ENCODE measurements around the gene ACOXL.
A peak's percentile ranks its signal among the peaks of the same experiment; 100 is the strongest.
"Not testable (repeated sequence)": the region's sequence is repeated elsewhere in the genome, so short reads cannot be mapped to it uniquely, and the experiment has no call there.

The ACOXL gene

DNA sequence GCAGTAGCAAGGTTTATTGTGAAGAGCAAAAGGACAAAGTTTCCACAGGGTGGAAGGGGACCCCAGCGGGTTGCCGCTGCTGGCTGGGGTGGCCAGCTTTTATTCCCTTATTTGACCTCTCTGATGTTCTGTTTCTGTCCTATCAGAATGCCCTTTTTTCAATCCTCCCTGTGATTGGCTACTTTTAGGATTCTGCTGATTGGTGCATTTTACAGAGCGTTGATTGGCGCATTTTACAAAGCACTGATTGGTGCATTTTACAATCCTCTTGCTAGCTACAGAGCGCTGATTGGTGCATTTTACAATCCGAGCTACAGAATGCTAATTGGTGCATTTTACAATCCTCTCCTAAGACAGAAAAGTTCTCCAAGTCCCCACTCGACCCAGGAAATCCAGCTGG is 123.5 kb downstream of the ACOXL start:
- not testable (repeated sequence) for DNase-seq (ENCODE audit: low read depth in 2 of 2)

DNA sequence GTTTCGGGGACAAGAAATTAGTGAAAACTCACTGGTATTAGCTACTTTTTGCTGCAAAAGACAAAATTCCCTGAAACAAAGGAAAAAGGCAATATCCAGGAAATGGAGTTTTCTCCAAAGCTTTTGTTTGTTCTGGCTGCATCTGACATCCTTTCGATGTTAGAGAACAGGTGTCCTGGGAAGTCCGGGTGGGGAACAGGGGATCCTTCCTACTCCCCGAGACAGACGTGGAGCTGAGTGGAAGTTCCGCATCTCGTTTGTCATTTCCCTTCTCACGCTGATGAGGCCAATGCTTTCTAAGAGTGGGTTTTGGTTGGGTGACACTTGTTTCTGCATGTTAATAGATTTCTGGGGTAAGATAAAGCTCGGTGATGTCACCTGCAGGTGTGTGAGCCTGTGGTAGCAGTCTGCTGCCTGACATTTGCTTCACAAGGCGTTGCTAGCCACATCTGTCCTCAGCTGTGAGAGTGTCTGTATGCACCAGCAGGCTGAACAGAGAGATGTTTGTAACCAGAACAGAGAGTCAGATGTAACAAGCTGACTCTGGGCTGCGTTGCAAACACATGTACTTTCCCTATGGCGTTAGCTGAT is 125.9 kb downstream of the ACOXL start:
- DNase-seq (ENCODE audit: low read depth in 2 of 2), result peak; percentile 59 to 72

DNA sequence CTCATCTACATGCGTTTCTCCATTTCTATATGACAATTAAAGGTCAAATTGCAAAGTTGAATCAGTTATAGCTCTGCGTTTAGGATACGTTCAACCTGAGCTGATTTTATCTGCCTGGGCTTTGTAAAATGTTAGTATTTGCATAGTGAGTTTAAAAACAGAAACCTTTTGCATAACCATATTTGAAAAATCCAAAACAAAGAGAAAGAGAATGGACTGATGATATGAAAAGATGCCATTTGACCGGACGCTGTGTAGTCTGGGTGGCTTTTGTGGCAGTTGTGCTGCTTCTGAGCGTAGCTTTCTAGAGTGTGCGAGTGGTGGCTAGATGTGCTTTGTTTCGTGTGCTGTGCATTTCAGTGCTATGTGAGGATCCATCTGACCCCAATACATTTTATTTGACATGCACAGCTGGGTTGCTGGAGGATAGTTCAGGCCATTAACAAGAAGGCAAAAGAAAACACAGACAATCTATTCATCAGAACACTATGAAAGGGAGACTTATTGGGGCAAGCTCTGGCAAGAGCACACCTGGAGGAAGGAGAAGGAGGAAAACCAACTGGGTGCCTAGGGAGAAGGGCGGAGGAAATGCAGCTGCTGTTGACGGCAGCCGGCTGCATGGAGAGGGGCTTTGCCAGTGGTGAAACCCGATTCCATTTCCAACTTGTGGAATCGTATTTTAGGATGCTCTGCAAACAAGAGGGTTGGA is 126.8 kb downstream of the ACOXL start:
- no peak for DNase-seq (ENCODE audit: low read depth in 2 of 2)

DNA sequence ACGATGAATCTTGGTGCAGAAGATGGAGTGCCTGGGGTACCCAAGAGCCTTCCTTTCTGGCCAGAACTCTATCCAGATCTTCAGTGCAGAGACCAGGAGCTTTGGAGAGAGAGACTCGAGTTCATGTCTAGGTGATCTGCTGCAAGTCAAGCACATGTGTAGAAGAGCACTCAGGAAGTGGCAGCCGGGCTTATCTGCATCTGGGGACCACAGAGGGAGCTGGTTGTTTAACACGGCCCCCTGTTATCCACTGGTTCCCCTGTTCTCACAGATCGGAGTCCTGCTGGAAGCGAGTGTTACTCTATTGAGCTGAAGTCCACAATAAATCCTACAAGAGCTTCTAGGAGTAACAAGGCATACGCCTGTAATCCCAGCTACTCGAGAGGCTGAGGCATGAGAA is 128.3 kb downstream of the ACOXL start:
- no peak for DNase-seq (ENCODE audit: low read depth in 2 of 2)

DNA sequence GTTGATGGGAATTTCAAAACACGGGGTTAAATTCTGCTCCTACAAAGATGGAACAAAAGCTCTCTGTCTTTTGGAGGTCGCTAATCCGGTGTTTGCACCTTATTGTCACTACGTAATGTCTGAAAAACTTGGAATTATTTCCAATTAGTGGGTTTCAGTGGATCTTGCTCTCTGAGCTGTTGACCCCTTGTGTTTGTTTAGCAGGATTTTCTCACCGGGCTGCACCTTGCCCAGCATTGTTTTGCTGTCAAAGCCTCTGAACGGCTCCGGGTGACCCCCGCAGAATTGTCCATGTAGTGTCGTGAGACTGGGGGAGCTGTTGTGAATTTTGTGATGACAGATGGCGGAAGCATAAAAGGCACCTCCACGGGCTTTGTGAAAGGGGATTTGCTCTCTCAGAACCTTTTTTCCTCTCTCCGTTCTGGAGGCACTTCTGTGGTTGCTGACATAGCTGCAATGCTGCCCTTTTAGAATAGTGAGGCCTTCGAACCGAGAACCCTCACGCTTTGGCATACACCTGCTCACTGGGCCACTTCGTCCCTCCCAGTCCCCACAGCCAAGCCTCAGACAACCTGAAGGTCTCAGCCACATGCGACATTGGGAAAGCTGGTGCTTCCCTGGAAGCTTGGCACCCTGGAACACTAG is 129.4 kb downstream of the ACOXL start:
- no peak for DNase-seq (ENCODE audit: low read depth in 2 of 2)

DNA sequence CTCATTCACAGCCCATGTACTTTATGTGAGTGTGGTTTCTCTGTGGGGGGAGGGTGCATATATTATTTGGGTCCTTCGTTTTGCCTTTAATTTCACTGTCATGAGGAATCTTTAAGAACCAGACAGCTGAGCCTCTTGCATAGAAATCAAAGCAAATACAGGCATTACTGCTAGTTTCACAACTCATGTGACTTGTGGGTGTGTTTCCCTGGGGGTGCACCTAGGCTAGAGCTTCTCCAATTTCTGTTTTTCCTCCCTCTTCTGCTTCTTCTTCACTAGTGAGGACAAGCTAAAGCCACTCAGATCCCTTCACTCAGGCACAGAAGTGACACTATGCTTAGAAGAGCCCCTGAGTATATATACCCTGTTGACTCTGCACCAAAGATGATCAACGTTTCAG is 131.4 kb downstream of the ACOXL start:
- DNase-seq (ENCODE audit: low read depth in 2 of 2), result no peak

DNA sequence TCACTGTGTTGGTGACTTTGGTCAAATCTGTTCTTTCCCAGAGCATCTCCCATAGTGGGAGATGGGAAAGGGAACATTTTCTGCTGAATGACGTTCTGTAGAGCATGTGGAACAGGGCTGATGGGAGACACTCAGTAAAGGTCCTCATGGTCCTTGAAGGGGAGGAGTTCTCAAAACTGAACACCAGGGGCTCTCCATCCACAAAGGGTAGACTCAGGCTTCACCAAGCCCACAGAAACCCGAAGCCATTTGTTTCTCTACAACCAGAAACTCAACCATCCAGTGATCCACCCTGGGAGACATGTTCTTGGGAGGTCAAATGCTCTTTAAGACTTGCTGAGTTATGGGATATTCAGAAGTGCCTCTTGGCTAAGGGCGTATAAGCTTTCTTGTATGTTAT is 131.8 kb downstream of the ACOXL start:
- no peak for DNase-seq (ENCODE audit: low read depth in 2 of 2)

DNA sequence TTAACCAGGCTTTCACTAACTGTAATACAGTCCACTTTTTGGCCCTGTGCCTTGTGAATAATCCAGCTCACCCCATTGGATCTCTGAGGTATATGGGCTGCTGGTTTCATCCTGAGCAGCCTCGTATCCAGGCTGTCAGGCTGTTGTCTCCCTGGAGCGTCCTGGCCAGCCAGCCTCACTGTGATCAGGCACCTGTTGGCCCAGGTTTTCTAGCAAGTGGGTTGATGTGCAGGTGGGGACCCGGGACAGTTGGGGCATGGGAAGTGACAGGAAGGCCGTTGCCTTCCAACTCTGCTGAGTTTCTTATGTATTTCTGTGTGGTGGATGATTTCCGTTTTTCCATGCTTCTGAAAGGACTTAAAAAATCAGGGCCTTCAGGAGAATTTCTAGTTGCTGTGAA is 132.4 kb downstream of the ACOXL start:
- DNase-seq (ENCODE audit: low read depth in 2 of 2), result no peak

DNA sequence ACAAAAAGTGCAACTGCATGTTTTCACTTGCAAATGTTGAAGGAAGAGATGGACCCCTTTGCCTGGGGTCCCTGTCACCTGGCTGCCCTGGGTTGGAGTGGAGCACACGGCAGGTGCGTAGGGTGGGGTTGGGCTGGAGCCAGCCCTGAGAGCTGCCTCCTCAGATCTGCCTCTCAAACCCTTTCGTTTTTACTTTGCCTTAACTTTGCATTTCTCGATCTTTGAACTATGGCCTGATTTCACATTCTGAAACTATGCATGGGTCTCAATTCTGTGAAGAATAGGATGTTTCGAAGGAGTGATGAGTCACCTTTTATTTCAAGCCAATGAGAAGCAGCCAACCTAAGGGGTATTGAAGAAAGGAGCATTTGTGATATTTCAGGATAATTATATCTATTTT is 132.8 kb downstream of the ACOXL start:
- no peak for DNase-seq (ENCODE audit: low read depth in 2 of 2)

DNA sequence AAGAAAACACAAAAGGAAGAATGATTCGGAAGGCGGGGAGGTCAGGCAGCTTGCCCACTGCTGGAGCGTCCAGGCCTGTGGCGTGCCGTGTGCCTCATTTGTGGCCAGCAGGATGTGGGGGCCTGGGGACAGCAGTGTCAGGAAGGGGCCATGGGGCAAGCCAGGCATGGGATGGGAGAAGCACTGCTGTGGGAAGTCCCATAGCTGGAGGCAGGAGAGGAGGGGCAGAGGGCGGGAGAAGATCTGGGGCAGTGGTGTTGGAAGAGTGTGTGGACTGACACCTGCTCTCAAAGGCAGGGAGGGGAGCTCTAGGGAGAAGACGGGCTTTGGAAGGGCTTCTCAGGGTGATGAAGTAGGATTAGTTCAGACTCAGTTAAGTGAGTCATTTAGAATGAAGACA is 133.7 kb downstream of the ACOXL start:
- DNase-seq (ENCODE audit: low read depth in 2 of 2), result no peak

DNA sequence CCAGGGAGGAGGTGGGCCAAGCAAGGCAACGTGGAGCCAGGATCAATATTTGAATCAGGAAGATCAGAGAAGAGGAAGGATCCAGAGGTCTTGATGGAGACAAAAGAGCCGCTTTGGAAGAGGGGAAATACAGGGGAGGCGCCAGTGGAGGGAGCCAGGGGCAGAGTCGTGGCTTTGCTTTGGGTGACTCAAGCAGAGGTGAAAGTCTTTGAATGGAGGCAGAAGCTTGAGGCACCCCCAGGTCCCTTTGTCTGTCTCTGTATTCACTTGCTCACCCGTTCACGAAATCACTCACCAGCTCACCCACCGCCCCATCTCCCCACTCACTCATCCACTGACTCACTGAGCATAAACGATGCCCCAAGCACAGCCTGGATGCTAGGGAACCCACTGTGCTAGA is 134.1 kb downstream of the ACOXL start:
- DNase-seq (ENCODE audit: low read depth in 2 of 2), result no peak

DNA sequence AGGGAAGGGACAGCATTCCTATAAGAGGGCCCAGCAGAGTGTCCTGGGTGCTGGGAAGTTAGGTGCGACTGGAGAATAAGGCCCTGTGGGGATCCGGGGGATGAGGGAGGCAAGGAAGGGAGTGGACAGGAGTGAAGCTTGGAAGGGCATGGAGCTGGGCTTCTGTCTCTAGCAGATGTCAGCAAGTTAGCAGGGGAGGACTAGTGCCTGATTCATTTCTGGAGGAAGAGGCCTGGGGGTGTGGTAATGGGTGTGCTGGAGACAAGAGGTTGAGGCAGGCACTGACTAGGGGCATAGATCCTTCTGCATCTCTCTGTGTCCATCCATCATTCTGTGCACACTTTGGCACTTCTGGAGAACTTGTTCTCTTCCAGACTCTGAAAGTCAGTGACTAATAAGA is 134.7 kb downstream of the ACOXL start:
- no peak for DNase-seq (ENCODE audit: low read depth in 2 of 2)

DNA sequence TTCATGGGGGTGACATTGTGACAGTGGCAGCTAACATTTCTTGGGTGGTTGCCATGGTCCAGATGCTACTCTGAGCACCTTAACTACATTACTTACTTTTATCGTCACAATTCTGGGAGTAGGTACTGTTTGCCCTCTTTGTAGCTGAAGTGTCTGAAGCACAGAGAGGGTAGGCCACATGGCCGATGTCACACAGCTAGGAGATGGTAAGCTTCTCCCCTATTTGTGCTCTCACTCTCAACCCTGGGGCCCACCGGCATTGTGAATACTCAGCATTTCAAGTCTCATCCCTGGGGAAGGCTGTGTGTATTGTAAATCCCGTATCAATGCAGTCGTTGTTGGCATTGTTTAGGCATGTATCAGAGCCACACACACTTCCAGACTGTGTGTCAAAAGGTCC is 136.6 kb downstream of the ACOXL start:
- DNase-seq (ENCODE audit: low read depth in 2 of 2), result no peak

DNA sequence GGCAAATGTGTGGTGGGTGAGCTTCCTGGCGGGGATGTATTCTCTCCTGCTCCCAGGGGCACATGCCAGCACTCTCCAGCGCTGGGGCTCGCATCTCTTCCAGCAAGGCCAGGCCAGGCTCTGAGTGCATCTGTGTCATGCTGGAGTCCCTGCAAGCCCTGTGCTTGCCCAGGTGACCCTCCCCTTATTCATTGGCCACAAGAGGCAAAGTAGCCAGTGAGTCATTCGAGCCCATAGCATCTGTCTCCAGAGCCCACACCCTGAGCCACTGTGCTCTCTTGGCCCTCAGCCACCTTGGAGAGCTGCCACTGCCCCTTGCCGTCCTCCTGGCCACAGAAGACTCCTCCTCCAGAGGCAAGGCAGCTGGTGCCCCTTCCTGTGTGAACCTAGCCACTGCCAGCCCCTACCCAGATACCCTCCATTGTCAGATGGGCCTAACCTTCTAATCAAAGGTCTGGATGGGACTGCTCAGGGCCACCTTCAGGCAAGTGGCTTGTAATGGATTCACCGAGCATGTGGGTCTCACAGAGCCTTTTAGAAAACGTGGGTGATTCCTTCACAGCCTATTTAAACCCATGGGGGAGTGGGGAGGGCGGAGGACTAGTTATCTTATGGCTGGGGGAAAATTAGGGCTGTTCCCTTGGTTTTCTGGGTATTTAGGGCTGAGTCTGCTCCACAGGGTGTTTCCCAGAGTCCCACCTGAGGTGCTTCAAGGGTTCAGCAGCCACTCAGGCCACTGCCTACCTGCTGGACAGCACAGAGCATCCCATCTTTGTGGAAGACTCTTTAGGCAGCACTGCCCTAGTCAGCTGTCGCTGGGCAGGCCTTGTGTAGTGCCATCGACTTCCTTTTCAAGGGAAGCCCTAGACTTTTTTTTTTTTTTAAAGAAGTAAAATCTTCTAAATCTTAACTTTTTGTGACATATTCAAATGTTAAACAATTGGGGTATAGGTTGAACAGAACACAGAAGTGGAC is 137.4 kb downstream of the ACOXL start:
- no peak for DNase-seq (ENCODE audit: low read depth in 2 of 2)

DNA sequence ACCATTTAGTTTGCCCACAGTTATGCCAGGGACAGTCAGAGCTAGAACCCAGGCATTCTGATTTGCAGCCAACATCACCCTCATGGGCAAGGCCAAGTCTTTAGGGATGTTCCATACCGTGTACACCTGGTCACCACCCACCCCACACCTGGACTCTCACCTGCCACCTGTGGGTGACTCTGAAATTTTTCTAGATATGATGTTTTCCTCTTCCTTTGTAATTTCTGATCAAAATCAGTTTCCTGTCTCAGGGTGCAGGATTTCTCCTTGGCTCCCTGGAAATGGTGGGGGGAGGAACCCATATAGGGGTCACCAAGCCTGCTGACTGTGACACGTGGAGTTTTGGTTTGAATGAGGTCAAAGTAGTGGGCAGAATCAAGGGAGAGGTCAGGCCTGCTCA is 138.2 kb downstream of the ACOXL start:
- DNase-seq (ENCODE audit: low read depth in 2 of 2), result no peak

DNA sequence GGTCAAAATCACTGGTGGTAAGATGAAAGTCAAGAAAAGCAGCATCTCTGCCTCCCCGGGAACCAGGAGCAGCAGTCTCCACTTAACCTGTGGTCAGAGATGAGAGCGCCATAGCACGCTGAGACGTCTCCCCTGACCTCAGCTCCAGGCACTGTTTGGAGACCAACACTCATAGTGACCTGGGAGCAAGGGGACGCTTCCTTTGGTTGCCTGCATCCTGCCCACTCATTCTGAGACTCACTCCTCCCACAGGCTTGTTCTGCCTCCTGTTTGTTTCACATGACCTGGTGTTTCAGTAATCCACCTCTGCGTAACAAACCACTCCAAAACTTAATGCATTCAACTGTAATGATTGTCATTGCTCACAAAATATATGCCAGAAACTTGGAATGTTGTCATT is 139.3 kb downstream of the ACOXL start:
- DNase-seq (ENCODE audit: low read depth in 2 of 2), result no peak

DNA sequence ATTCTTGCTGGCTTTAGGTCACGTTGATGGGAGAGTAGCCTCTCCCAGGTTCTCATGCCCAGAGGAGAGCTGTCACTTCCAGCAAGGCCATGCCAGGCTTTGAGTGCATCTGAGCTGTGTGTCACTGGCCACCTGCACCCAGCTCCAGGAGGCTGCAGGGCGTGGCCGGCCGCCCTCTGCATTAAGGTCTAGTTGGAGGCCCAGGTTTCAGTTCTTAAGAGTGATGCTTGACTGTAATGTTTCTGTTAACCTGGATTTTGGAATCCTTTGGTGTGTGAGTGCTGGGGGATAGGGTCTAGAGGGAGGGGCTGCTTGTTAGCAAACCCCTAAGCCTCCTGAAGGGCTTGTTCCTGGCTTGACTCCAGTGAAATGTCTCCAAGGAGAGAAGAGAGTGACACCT is 140.1 kb downstream of the ACOXL start:
- no peak for DNase-seq (ENCODE audit: low read depth in 2 of 2)

DNA sequence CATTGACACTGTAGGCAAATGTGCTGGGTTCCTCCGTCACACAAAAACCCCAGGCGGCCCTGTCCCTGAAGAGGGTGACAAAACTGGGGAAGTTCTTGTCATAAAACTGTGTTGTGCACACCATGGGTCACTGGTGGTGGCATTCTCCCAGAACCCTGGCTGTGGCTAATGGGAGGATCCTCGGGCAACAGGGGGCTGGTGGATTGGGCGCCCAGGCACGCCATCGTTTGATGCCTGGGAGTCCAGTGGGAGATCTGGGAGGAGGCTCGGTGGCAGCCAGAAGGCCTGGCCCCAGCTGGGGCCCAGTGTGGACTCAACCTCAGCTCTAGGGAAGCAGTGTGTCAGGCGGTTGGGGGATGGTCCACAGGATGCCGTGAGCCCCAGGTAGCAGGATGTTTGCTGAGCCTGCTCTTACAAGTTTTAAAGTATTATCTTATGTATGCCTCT is 140.7 kb downstream of the ACOXL start:
- no peak for DNase-seq (ENCODE audit: low read depth in 2 of 2)

DNA sequence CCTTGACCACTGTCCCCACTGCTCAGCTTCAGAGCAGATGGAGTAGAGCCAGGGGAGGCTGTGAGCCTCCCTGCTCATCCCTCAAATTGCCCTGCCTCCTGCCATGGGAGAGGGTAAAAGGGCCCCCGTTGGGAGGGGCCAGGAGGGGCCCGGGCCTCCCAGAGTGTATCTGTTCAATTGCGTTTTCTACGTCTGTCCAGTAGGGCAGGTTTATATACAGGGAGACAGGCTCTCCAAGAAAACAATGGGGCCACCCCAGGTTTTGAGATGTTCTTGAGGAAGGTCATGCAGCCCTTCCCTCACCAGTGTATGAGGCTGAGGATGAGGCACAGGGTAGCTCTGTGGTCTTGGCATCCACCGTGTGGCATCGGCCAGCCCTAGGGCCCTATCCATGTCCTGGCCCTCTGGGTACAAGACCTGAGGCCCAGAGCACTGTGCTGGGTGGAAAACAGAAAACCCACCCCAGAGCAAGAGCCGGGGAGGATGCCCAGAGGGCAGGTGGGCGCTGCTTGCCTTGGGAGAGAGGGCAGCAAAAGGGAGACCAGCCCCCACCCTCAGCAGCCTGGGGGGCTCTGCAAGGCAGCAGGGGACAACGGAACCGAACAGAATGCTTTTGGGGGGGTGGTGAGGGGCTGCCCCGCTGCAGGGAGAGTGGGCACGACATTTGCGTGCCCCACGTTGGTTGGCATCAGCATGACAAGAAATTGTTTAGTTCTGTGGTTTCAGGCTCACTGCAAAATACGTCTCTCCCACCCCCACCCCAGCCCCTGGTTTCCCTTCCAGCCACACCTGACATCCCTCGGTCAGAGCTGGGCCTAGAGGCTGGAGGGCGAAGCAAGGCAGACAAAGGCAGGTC is 141.5 kb downstream of the ACOXL start:
- no peak for DNase-seq (ENCODE audit: low read depth in 2 of 2)

DNA sequence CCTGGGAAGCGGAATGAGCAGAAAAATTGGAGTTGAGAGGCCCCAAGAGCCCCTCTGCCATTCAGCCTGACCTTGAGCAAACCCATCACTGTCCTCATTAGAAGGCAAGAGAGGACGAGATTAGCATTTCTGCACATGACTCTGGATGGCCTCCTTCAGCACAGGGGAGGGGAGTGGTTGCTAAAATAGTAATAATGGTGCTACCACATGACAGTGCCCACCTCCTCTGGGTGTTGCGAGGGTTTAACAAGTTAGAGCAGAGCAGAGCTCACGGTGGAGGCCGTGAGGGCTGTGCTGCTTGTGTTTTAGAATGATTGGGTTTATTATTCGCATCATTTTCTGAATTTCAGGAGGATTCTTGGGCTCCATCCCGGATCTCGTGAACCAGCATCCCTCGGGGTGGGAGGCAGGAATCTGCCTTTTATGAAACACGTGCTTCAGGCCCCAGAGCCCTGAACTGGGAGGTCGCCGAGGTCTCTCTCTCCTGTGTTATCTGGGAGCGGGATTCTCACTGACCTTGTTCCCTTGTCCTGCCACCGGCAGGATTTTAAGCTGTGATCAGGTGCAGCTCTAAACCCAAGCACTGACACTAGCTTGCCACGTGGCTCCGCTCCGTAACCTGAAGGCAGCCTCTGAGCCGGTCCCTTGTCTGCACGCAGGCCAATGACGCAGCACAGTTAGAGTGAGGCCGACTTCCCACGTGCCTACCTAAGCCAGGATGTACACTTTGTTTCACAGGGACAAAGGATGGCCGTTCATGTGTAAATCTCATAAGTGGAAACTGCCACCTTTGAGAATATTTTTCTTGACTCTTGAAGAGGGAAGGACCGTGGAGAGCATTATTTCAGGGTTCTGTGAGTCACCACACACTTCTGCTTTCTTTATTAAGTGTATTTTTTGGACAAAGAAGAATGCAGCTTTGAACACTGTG is 142.3 kb downstream of the ACOXL start:
- DNase-seq (ENCODE audit: low read depth in 2 of 2), result no peak

Measured in stimulated activated CD8-positive, alpha-beta memory T cell treated with anti-CD3 and anti-CD28 coated beads, Interleukin-7, amount 100 ng/mL, for 4 hours (primary cell).